CD14-positive monocyte (primary cell): ENCODE measurements around the gene CRAMP1. TPM values are rescaled to one million over a fixed set of nuclear protein-coding genes. Genes with fewer than 3 reads are reported as not detected.

Experiments
- DNase-seq, 3 donors: peaks; one replicate each; pipeline ENCODE4 v3.0.0-alpha.2; 2011 to 2022
- H2AFZ ChIP-seq: 2 replicates; pipeline ENCODE4 v1.6.0; 2012; ENCODE audit warnings: mild to moderate bottlenecking, low read depth, low read length, inconsistent platforms; ENCODE audit not compliant: insufficient read depth, poor library complexity, severe bottlenecking
- H3K27ac ChIP-seq, 2 donors: 1 replicate in 1 of 2; 2 replicates in 1 of 2; pipeline ENCODE4 v1.5.1; 2012 to 2013; ENCODE audit warnings: low read length in 2 of 2, control low read depth in 1 of 2, inconsistent platforms in 1 of 2, low read depth in 1 of 2, mild to moderate bottlenecking in 1 of 2
- H3K27me3 ChIP-seq, 2 donors: one replicate each; pipeline versions ENCODE4 v1.6.0 to v1.6.1; 2011 to 2013; ENCODE audit warnings: low read length in 2 of 2; ENCODE audit not compliant: control insufficient read depth in 2 of 2, insufficient read depth in 2 of 2
- H3K36me3 ChIP-seq, 2 donors: replicated peaks in 1 of 2; 1 replicate in 1 of 2; 2 replicates in 1 of 2; pipeline versions ENCODE4 v1.5.1 to v1.6.1; 2012 to 2013; ENCODE audit warnings: low read length in 2 of 2, control low read depth in 1 of 2, inconsistent platforms in 1 of 2, mild to moderate bottlenecking in 1 of 2; ENCODE audit not compliant: insufficient read depth in 2 of 2, control insufficient read depth in 1 of 2
- H3K4me1 ChIP-seq, 2 donors: 1 replicate in 1 of 2; 2 replicates in 1 of 2; pipeline versions ENCODE4 v1.5.1 to v1.6.1; 2012 to 2013; ENCODE audit warnings: low read length in 2 of 2, control low read depth in 1 of 2, inconsistent platforms in 1 of 2, mild to moderate bottlenecking in 1 of 2, moderate library complexity in 1 of 2; ENCODE audit not compliant: insufficient read depth in 2 of 2, control insufficient read depth in 1 of 2
- H3K4me2 ChIP-seq: replicated peaks from 2 replicates; pipeline ENCODE3; 2012; ENCODE audit warnings: low read length, moderate library complexity, mild to moderate bottlenecking; ENCODE audit not compliant: poor library complexity, severe bottlenecking; ENCODE audit errors: extremely low read depth
- H3K4me3 ChIP-seq, 3 experiments: fragments of 200-600 bp in 1 of 3; sonication (generic) in 1 of 3; replicated peaks in 1 of 3; 1 replicate in 2 of 3; 2 replicates in 1 of 3; pipeline ENCODE4 v1.5.1; 2011 to 2013; ENCODE audit warnings: low read length in 3 of 3, mild to moderate bottlenecking in 3 of 3, control low read depth in 2 of 3, low read depth in 2 of 3, inconsistent platforms in 1 of 3, moderate library complexity in 1 of 3
- H3K79me2 ChIP-seq: 2 replicates; pipeline ENCODE4 v1.6.0; 2012; ENCODE audit warnings: mild to moderate bottlenecking, control low read depth, inconsistent platforms, low read length, moderate library complexity; ENCODE audit not compliant: insufficient read depth
- H3K9ac ChIP-seq: 2 replicates; pipeline ENCODE4 v1.6.0; 2017; ENCODE audit warnings: low read length, mild to moderate bottlenecking; ENCODE audit not compliant: insufficient read depth, poor library complexity, severe bottlenecking
- H3K9me3 ChIP-seq, 2 donors: replicated peaks in 1 of 2; 1 replicate in 1 of 2; 2 replicates in 1 of 2; pipeline versions ENCODE4 v1.5.1 to v1.6.1; 2012 to 2013; ENCODE audit warnings: low read length in 2 of 2, control low read depth in 1 of 2; ENCODE audit not compliant: control insufficient read depth in 1 of 2, insufficient read depth in 1 of 2
- H4K20me1 ChIP-seq: 2 replicates; pipeline ENCODE4 v1.6.0; 2012; ENCODE audit warnings: mild to moderate bottlenecking, low read length, control low read depth, moderate library complexity; ENCODE audit not compliant: insufficient read depth
- H3K27ac Mint-ChIP-seq, 7 donors: one replicate each; pipeline ENCODE4 v1.8.0; 2020; ENCODE audit warnings: mild to moderate bottlenecking in 7 of 7, mixed read lengths in 7 of 7, moderate library complexity in 6 of 7, inconsistent platforms in 2 of 7
- H3K27me3 Mint-ChIP-seq, 3 donors: one replicate each; pipeline ENCODE4 v1.8.0; 2021 to 2022; ENCODE audit warnings: low read depth in 3 of 3, mild to moderate bottlenecking in 3 of 3, mixed read lengths in 3 of 3, moderate library complexity in 3 of 3, inconsistent platforms in 1 of 3
- H3K36me3 Mint-ChIP-seq, 2 donors: one replicate each; pipeline ENCODE4 v1.8.0; 2020; ENCODE audit warnings: mixed read lengths in 2 of 2, inconsistent platforms in 1 of 2, mild to moderate bottlenecking in 1 of 2
- H3K4me1 Mint-ChIP-seq: one replicate; pipeline ENCODE4 v1.8.0; 2020; ENCODE audit warnings: mild to moderate bottlenecking, mixed read lengths
- H3K4me3 Mint-ChIP-seq, 2 donors: one replicate each; pipeline ENCODE4 v1.8.0; 2020; ENCODE audit warnings: mild to moderate bottlenecking in 2 of 2, mixed read lengths in 2 of 2, moderate library complexity in 1 of 2
- H3K9me3 Mint-ChIP-seq, 7 donors: one replicate each; pipeline ENCODE4 v1.8.0; 2020 to 2022; ENCODE audit warnings: mixed read lengths in 7 of 7, mild to moderate bottlenecking in 6 of 7, moderate library complexity in 6 of 7, inconsistent platforms in 2 of 7
- WGBS: methylation state at CpG from one replicate; pipeline ENCODE4 v1.1.5; 2013; ENCODE audit warnings: missing lambda C conversion rate; ENCODE audit not compliant: insufficient coverage; 5-methylcytosine and 5-hydroxymethylcytosine counted together
- intact Hi-C, 2 donors: fragments of 100-400 bp; cut with micrococcal nuclease; formaldehyde crosslinking; loops; one replicate each; pipeline versions ENCODE4 v1.15.0 to v1.15.1; 2023
- polyA plus RNA-seq, 3 donors: library from polyadenylated mRNA; depleted of rRNA in 1 of 3; unstranded in 2 of 3; stranded (reverse) in 1 of 3; fragments of 300-500 nt in 2 of 3; fragments of >200 nt in 1 of 3; fragmentation: Illumina TruSeq in 2 of 3; gene quantifications; 1 replicate in 2 of 3; 2 replicates in 1 of 3; pipeline ENCODE4 v1.2.3, GENCODE V29; 2012 to 2021
- TF ChIP-seq, protein P1 (sequence below): fragments of 200-600 bp; IDR thresholded peaks from one replicate; pipeline ENCODE4 v1.8.0; 2022; ENCODE audit warnings: antibody characterized with exemption, mild to moderate bottlenecking

The CRAMP1 gene
- polyA plus RNA-seq, 3 donors = 0.46 to 12.3 (median 1.0) TPM

DNA sequence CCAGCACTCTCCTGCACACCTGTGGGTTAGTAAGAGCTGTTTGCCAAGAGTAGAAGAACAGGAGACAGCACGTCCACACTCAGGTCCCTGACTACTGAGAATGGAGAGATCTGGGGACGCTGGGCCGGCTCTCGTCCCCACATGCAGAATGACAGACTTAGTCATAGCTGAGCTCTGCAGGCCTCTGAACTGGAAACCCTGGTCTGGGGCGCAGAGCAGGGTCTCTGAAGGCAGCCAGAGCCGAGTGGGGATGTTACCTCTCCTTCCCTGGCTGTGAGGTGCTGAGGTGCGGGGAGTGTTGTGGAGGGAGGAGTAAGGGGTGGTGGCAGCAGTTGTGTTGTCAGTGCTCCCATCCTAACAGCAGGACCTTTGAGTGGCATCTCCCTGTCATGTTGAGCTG is 58.7 kb downstream of the CRAMP1 start:
- Histone ChIP-seq H4K20me1 (no peaks in the 10 kb centered on the region), H3K9ac (no peak overlapping the region), H3K79me2 (no peaks in the 10 kb centered on the region), H3K4me2 (no peak overlapping the region), H2AFZ (no peak overlapping the region), H3K36me3 (peaks cover 96 to 99% of the 10 kb centered on the region in 2 donors), H3K27ac (no peak overlapping the region), H3K4me3 (no peak overlapping the region), H3K27me3 (no peaks in the 10 kb centered on the region), H3K4me1 (no peaks in the 10 kb centered on the region), H3K9me3 (no peaks in the 10 kb centered on the region)
- peaks cover 0 to 4% (median 1%) of the 10 kb centered on the region in 3 donors for H3K27me3 Mint-ChIP-seq
- H3K9me3 Mint-ChIP-seq = no peaks in the 10 kb centered on the region
- no peaks in the 10 kb centered on the region for H3K4me1 Mint-ChIP-seq
- H3K27ac Mint-ChIP-seq = peak overlapping the region in 1 of 7 donors; percentile 54
- H3K4me3 Mint-ChIP-seq = no peak overlapping the region
- TF ChIP-seq, protein P1, sequence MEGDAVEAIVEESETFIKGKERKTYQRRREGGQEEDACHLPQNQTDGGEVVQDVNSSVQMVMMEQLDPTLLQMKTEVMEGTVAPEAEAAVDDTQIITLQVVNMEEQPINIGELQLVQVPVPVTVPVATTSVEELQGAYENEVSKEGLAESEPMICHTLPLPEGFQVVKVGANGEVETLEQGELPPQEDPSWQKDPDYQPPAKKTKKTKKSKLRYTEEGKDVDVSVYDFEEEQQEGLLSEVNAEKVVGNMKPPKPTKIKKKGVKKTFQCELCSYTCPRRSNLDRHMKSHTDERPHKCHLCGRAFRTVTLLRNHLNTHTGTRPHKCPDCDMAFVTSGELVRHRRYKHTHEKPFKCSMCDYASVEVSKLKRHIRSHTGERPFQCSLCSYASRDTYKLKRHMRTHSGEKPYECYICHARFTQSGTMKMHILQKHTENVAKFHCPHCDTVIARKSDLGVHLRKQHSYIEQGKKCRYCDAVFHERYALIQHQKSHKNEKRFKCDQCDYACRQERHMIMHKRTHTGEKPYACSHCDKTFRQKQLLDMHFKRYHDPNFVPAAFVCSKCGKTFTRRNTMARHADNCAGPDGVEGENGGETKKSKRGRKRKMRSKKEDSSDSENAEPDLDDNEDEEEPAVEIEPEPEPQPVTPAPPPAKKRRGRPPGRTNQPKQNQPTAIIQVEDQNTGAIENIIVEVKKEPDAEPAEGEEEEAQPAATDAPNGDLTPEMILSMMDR = no peak
- intact Hi-C loops = loop anchor here in 1 of 2 donors (10.0 kb wide), 1 partner anchor 56 kb away; the partner anchor contains the start of genes CRAMP1 and IFT140
- no peak for DNase-seq
- 95% methylated on average over 7 of the region's 7 CpGs for WGBS
- peaks cover 97 to 100% of the 10 kb centered on the region in 2 donors for H3K36me3 Mint-ChIP-seq

DNA sequence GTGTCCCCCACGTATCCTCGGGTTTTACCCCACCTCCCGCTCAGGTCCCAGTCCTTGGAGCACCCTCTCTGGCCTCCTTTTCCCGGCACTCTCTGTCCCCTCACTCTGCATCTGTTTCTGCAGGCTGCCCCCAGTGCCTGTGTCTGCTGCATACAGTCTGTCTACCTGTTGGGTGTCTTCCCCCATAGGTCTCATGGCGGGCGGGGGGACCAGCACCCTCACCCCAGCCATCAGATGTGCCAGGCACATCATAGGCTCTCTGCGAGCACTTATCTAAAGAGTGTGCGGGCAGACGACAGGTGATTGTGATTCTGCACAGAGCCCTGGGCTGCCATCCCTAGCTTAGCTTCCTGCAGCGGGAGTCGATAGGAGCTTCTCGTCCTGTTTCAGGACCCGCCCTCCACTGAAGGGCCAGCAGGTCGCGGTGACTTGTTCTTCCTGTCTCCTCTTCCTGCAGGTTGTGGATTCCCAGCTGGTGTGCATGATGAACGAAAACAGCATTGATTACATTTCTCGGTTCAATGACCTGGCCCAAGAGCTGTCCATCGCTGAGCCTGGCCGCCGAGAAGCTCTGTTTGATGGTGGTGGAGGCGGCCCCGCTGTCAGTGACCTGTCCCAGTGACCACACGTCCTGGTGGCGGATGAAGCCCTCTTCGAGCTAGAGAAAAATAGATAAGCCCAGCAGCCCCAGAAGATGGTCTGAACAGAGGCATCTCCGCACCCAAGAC is 61.4 kb downstream of the CRAMP1 start:
- TF ChIP-seq, protein P1 = no peak
- no peak overlapping the region for H3K9ac ChIP-seq
- H3K4me3 ChIP-seq = no peak overlapping the region

More for the DNA sequence above, 61.4 kb downstream of the CRAMP1 start:
- intact Hi-C loops = loop anchor here in 1 of 2 donors (10.0 kb wide), 1 partner anchor 59 kb away; the partner anchor contains the start of genes CRAMP1 and IFT140
- peaks cover 4% of the 10 kb centered on the region for H3K79me2 ChIP-seq
- no peaks in the 10 kb centered on the region for H3K9me3 Mint-ChIP-seq
- peaks cover 0 to 4% (median 1%) of the 10 kb centered on the region in 3 donors for H3K27me3 Mint-ChIP-seq
- no peak overlapping the region for H3K27ac ChIP-seq
- H3K4me2 ChIP-seq = no peak overlapping the region
- no peak for DNase-seq
- peaks cover 4% of the 10 kb centered on the region for H3K4me1 Mint-ChIP-seq
- H3K9me3 ChIP-seq = no peaks in the 10 kb centered on the region
- H3K4me3 Mint-ChIP-seq = no peak overlapping the region
- H3K36me3 ChIP-seq = peaks cover 68 to 79% of the 10 kb centered on the region in 2 donors
- H3K27me3 ChIP-seq = no peaks in the 10 kb centered on the region
- H2AFZ ChIP-seq = no peak overlapping the region
- 93% methylated on average over 26 of the region's 26 CpGs for WGBS
- peaks cover 5 to 10% of the 10 kb centered on the region in 2 donors for H3K4me1 ChIP-seq
- H4K20me1 ChIP-seq = no peaks in the 10 kb centered on the region
- H3K36me3 Mint-ChIP-seq = peaks cover 70 to 75% of the 10 kb centered on the region in 2 donors
- H3K27ac Mint-ChIP-seq = peak overlapping the region in 1 of 7 donors; percentile 53
